Measurements from ENCODE around the gene CDK6.

DNA sequence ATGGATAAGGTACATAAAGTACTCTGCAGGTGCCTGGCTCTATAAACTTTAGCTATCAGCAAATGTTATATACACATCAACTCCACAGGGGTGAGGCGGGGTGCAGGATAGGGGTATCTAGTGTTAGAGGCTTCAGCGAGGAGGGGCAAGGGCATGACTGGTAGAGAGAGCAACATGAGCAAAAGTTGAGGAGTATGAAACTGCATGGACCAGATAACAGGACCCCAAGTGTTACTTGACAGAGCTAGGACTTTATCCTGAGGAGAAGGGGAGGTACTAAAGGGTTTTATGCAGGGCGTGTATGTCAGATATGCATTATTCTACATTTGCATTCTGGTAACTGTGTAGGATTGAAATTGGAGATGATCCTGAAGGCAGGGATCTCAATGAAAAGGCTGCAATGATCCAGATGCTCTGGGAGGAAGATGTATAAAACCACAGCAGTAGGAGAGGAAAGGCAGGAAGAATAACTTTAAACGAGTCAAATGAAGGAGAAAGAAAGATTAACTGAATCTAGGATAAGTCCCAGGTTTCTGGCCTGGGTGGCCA lies 136.3 kb downstream of the CDK6 start:
- TF ChIP-seq, protein P1, sequence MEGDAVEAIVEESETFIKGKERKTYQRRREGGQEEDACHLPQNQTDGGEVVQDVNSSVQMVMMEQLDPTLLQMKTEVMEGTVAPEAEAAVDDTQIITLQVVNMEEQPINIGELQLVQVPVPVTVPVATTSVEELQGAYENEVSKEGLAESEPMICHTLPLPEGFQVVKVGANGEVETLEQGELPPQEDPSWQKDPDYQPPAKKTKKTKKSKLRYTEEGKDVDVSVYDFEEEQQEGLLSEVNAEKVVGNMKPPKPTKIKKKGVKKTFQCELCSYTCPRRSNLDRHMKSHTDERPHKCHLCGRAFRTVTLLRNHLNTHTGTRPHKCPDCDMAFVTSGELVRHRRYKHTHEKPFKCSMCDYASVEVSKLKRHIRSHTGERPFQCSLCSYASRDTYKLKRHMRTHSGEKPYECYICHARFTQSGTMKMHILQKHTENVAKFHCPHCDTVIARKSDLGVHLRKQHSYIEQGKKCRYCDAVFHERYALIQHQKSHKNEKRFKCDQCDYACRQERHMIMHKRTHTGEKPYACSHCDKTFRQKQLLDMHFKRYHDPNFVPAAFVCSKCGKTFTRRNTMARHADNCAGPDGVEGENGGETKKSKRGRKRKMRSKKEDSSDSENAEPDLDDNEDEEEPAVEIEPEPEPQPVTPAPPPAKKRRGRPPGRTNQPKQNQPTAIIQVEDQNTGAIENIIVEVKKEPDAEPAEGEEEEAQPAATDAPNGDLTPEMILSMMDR (IDR thresholded peaks at IDR 0.05) = no peak
- no peak for TF ChIP-seq POLR2AphosphoS5 (IDR thresholded peaks at IDR 0.05)
